Keratinocyte (primary cell): ENCODE measurements around the gene SYNE2. TPM values are rescaled to one million over a fixed set of nuclear protein-coding genes. Genes with fewer than 3 reads are reported as not detected.

Experiments used
- DNase-seq: peaks from one replicate; pipeline ENCODE4 v3.0.0-alpha.2; 2011; ENCODE audit warnings: low read depth, missing footprints, low spot score
- FAIRE-seq: peaks from 2 replicates; lab custom pipeline; 2011; peaks lifted over from hg19 to GRCh38; lab: Jason Lieb, UNC
- H2AFZ ChIP-seq: 2 replicates; pipeline ENCODE4 v1.6.0; 2012; ENCODE audit warnings: low read length, control low read depth, inconsistent platforms; ENCODE audit not compliant: control insufficient read depth
- H3K27ac ChIP-seq: 2 replicates; pipeline ENCODE4 v1.5.1; 2011; ENCODE audit warnings: low read length; ENCODE audit not compliant: control insufficient read depth, insufficient read depth
- H3K27me3 ChIP-seq: 3 replicates; pipeline ENCODE4 v1.6.0; 2011; ENCODE audit warnings: low read length; ENCODE audit not compliant: control insufficient read depth, insufficient read depth; ENCODE audit errors: extremely low read depth
- H3K36me3 ChIP-seq, 2 experiments: 2 replicates in 1 of 2; 3 replicates in 1 of 2; pipeline ENCODE4 v1.5.1; 2011; ENCODE audit warnings: low read length in 2 of 2, mild to moderate bottlenecking in 1 of 2; ENCODE audit not compliant: control insufficient read depth in 2 of 2, insufficient read depth in 2 of 2; ENCODE audit errors: extremely low read depth in 1 of 2
- H3K4me1 ChIP-seq: 3 replicates; pipeline ENCODE4 v1.5.1; 2011; ENCODE audit warnings: low read length; ENCODE audit not compliant: control insufficient read depth, insufficient read depth; ENCODE audit errors: extremely low read depth
- H3K4me2 ChIP-seq: 3 replicates; pipeline ENCODE4 v1.6.0; 2011; ENCODE audit warnings: low read depth, low read length; ENCODE audit not compliant: control insufficient read depth, insufficient read depth; ENCODE audit errors: extremely low read depth
- H3K4me3 ChIP-seq, 3 experiments: fragments of 200-600 bp in 1 of 3; sonication (generic) in 1 of 3; 2 replicates in 2 of 3; 3 replicates in 1 of 3; pipeline ENCODE4 v1.5.1; 2011 to 2016; ENCODE audit warnings: low read length in 3 of 3, mild to moderate bottlenecking in 3 of 3, control low read depth in 2 of 3, inconsistent platforms in 1 of 3, low read depth in 1 of 3, mixed read lengths in 1 of 3, mixed run types in 1 of 3, moderate library complexity in 1 of 3; ENCODE audit not compliant: control insufficient read depth in 2 of 3, insufficient read depth in 2 of 3; ENCODE audit errors: extremely low read depth in 1 of 3
- H3K79me2 ChIP-seq: 2 replicates; pipeline ENCODE4 v1.6.0; 2012; ENCODE audit warnings: low read length; ENCODE audit not compliant: control insufficient read depth, insufficient read depth
- H3K9ac ChIP-seq: 3 replicates; pipeline ENCODE4 v1.6.0; 2011; ENCODE audit warnings: low read length; ENCODE audit not compliant: control insufficient read depth, insufficient read depth; ENCODE audit errors: extremely low read depth
- H3K9me1 ChIP-seq: 3 replicates; pipeline ENCODE4 v1.6.0; 2011; ENCODE audit warnings: low read length; ENCODE audit not compliant: control insufficient read depth, insufficient read depth; ENCODE audit errors: extremely low read depth
- H3K9me3 ChIP-seq: 2 replicates; pipeline ENCODE4 v1.5.1; 2012; ENCODE audit warnings: low read depth, low read length; ENCODE audit not compliant: control insufficient read depth
- H4K20me1 ChIP-seq: 3 replicates; pipeline ENCODE4 v1.6.0; 2011; ENCODE audit warnings: low read length; ENCODE audit not compliant: control insufficient read depth, insufficient read depth; ENCODE audit errors: extremely low read depth
- CTCF ChIP-seq, 3 experiments: IDR thresholded peaks in 1 of 3; conservative IDR thresholded peaks in 1 of 3; optimal IDR thresholded peaks in 1 of 3; 2 replicates in 2 of 3; 3 replicates in 1 of 3; pipeline versions ENCODE3 to v1.5.1; 2011; ENCODE audit warnings: low read length in 3 of 3, mild to moderate bottlenecking in 3 of 3, moderate library complexity in 2 of 3, control low read depth in 1 of 3, inconsistent platforms in 1 of 3; ENCODE audit not compliant: insufficient read depth in 2 of 3; ENCODE audit errors: extremely low read depth in 1 of 3
- EZH2 ChIP-seq: IDR thresholded peaks from one replicate; pipeline ENCODE4 v1.6.1; 2012; ENCODE audit warnings: inconsistent platforms, mild to moderate bottlenecking, low read length, moderate library complexity
- dilution Hi-C: fragments of 300-500 bp; cut with MboI; formaldehyde crosslinking; loops from one replicate; pipeline ENCODE4 v1.7.0; 2020; ENCODE audit warnings: low sequenced_read_pairs; ENCODE audit not compliant: extremely low pct_ligation_motif_present
- polyA plus RNA-seq, 5 experiments: library from polyadenylated mRNA; depleted of rRNA in 3 of 5; stranded (reverse) in 3 of 5; stranded (forward) in 1 of 5; unstranded in 1 of 5; fragments of >200 nt; gene quantifications; 1 replicate in 1 of 5; 2 replicates in 3 of 5; 3 replicates in 1 of 5; pipeline versions ENCODE4 v1.2.1 to v1.2.3, GENCODE V29; 2011 to 2012; ENCODE audit warnings: missing spikeins in 2 of 5, low read depth in 1 of 5, low replicate concordance in 1 of 5

The SYNE2 gene
- polyA plus RNA-seq, 1 donor (not counting 4 experiments of a cell fraction or from before 2014, with no cell fraction given) = 9.9 TPM

DNA sequence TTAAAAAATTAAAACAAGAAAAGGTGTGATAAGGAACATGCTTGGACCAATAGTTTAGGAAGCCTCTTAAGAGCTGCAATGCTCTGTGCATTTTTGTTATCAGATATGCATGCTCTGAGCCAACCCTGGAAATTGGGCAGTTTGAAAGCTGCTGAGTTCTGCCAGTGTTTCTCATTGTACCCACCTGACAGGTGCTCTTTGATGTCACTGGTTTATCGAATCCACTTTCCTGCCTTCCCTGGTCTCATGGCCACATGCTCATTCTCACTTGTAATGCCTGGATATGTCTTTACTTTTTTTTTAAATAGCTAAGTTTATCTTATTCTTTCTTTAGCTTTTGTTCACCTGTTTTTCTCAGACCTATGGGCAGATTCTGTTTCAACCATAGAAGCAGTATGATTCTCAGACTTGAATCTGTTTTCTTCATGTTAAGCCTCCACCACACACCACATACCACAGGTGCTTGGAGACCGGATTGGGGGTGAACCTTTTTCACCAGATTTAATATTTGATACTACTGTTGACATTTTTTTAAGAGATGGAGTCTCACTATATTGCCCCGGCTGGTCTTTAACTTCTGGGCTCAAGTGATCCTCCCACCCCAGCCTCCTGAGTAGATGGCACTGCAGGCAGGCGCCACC lies 350.7 kb downstream of the SYNE2 start:
- Histone ChIP-seq H4K20me1 (no peaks in the 10 kb centered on the region), H3K27ac (no peak overlapping the region), H3K27me3 (no peaks in the 10 kb centered on the region), H3K9me1 (no peaks in the 10 kb centered on the region), H3K4me2 (no peak overlapping the region), H3K36me3 (no peaks in the 10 kb centered on the region), H3K4me3 (no peak overlapping the region), H2AFZ (no peak overlapping the region), H3K79me2 (no peaks in the 10 kb centered on the region), H3K9me3 (no peaks in the 10 kb centered on the region), H3K4me1 (no peaks in the 10 kb centered on the region), H3K9ac (no peak overlapping the region)
- dilution Hi-C loops = no loop called here
- DNase-seq = no peak
- TF ChIP-seq CTCF (optimal IDR thresholded peaks at IDR 0.05 in 1 of 3, IDR thresholded peaks at IDR 0.05 in 1 of 3, conservative IDR thresholded peaks at IDR 0.05 in 1 of 3; ENCODE audit: extremely low read depth in 1 of 3, insufficient read depth in 2 of 3, low read length in 3 of 3) (no peak), EZH2 (no peak)
- FAIRE-seq = no peak

DNA sequence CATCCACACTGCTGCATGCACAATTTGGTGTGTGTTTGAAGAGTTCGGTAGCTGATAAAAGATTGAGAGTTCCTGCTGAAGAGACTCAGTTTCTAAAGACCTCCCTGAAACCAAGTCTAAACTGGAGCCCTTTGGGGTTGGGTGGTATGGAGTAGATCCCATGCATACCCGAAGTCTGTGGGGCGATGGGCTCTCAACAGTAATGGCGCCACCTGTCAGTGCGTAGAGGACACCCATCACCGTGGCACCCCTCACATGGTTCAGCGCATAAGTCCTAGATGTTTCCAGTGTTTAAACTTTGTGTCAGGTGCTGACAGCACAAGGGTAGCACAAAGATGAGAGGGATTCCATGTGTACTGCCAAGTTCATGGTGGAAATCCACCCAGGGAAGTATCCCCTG lies 355.5 kb downstream of the SYNE2 start:
- no peaks in the 10 kb centered on the region for H4K20me1 ChIP-seq
- TF ChIP-seq EZH2 (no peak), CTCF (optimal IDR thresholded peaks at IDR 0.05 in 1 of 3, IDR thresholded peaks at IDR 0.05 in 1 of 3, conservative IDR thresholded peaks at IDR 0.05 in 1 of 3; ENCODE audit: extremely low read depth in 1 of 3, insufficient read depth in 2 of 3, low read length in 3 of 3) (peak in 1 of 3 experiments; percentile 23)
- H3K9me3 ChIP-seq = no peaks in the 10 kb centered on the region
- DNase-seq (no peak), FAIRE-seq (no peak)
- H3K9ac ChIP-seq = no peak overlapping the region
- no peak overlapping the region for H3K4me2 ChIP-seq
- no peak overlapping the region for H2AFZ ChIP-seq
- H3K4me1 ChIP-seq = peaks cover 7% of the 10 kb centered on the region
- no peaks in the 10 kb centered on the region for H3K27me3 ChIP-seq
- H3K27ac ChIP-seq = no peak overlapping the region
- dilution Hi-C loops = no loop called here
- peaks cover 12 to 13% of the 10 kb centered on the region in 2 experiments for H3K36me3 ChIP-seq
- H3K79me2 ChIP-seq = no peaks in the 10 kb centered on the region
- no peak overlapping the region for H3K4me3 ChIP-seq
- H3K9me1 ChIP-seq = no peaks in the 10 kb centered on the region
